ENCODE data around the gene FAM83G.
"Not testable (repeated sequence)": the region's sequence is repeated elsewhere in the genome, so short reads cannot be mapped to it uniquely, and the experiment has no call there.

Gene FAM83G

DNA sequence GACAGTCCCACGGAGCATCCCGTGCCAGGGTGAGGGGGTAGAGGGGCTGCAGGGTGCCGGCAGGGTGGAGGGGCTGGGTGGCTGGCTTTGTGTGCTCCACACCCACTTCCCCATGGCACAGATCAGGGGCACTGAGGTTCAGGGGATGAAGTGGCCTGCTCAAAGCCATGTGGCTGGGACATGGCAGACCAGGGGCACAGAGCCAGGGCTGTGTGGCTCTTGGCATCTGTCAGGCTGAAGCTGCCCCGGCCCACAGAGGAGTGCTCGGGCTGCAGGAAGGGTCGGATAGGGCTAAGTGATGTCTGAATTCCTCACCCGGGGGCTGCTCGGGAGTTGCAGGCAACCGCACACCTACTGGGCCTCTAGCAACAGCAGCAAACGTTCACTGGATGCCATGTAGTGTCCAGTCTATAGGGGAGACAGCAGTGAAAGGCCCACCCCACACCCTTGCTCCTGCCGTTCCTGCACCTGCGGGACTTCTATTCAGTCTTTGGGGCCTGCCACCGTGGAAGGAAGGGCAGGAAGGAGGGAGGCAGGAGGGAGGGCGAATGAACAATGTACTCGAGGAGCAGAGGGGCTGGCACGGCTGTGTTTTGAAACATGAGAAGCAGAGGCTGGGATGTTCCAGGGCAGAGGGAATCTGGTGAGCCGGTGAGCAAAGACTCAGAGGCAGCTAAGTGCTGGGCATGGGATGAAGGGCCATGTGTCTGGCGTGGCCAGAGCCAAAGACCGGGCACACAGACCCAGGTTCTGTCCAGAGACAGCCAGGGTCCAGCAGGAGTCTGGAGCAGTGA lies 37.5 kb downstream of the FAM83G start:
- no peak for DNase-seq (ENCODE audit: low spot score)

GRCh38 chr17:18965530-18966236 lies 38.9 kb downstream of the FAM83G start:
- DNase-seq (ENCODE audit: low spot score): no peak

GRCh38 chr17:18964550-18964949 lies 40.0 kb downstream of the FAM83G start:
- DNase-seq (ENCODE audit: low spot score): no peak

DNA sequence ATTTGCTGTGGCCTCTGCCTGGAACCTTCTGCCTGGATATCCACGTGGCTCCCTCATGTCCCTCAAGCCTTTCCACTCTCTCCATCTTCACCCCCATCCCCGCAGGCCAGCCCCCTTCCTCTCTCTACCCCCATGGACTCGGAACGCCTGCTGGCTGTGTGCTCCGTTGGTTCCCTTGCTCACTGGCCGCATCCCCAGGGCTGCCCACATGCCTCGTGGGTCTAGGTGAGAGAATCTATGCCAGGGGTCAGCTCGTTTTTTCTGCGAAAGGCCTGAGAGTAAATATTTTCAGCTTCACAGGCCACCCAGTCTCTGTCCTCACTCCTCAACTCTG lies 40.6 kb downstream of the FAM83G start:
- no peak for DNase-seq (ENCODE audit: low spot score)

- no peak for DNase-seq (ENCODE audit: low spot score)
Observed at GRCh38 chr17:18963126-18964017, 41.2 kb downstream of the FAM83G start.

- no peak for DNase-seq (ENCODE audit: low spot score)
Observed at GRCh38 chr17:18962494-18962815, 42.1 kb downstream of the FAM83G start.

GRCh38 chr17:18961634-18962493 lies 42.7 kb downstream of the FAM83G start:
- DNase-seq (ENCODE audit: low spot score): no peak

DNA sequence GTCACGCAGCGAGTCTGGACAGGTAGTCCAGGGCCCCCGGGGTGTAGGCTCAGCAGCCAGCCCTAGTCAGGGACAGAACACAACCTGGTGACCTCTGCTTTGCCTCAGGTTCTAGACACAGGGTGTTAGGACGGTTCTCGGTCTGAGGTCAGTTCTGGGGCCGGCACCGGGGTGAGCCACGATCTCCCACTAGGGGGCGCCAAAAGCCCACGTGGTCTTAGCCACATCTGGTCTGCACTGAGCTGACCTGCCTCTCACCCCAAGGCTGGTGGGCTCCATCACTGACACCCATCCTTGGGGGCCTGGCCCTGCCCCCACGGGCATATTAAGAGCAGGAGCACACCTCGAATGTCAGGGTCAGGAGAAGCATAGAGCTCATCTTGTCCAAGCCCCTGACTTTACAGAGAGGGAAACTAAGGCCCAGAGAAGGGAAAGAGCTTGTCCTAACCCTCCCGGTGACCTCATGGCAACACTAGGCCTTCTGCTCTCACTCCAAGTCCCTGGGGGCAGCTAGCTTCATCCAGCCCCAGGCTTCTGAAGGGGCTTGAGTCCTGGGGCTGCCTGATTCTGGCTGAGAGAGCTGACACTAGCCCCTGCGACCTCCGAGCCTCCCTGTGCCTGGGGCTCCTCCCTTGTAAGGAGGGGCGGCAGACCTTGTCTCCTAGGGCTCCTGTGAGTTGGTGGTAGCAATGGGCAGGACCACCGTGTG lies 43.6 kb downstream of the FAM83G start:
- peak; percentile 79 for DNase-seq (ENCODE audit: low spot score)

- DNase-seq (ENCODE audit: low spot score): no peak
Observed at GRCh38 chr17:18960241-18960665, 44.3 kb downstream of the FAM83G start.

DNA sequence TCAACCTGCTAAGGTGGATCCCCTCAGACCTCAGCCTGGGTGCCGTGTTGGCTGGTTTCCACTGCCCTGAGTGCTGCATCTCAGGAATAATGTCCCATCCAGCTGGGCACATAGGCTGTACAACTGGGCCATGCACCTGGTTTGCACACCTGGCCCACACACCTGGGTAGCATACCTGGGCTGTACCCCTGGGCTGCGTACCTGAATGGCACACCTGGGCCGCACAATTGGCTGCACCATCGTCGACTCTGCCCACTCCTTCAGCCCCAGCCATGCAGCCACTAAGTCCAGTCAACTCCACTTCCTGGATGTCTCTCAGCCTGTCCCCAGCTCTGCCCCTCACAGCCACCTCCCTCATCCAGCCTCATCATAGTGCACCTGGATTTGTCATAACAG lies 44.7 kb downstream of the FAM83G start:
- no peak for DNase-seq (ENCODE audit: low spot score)

DNA sequence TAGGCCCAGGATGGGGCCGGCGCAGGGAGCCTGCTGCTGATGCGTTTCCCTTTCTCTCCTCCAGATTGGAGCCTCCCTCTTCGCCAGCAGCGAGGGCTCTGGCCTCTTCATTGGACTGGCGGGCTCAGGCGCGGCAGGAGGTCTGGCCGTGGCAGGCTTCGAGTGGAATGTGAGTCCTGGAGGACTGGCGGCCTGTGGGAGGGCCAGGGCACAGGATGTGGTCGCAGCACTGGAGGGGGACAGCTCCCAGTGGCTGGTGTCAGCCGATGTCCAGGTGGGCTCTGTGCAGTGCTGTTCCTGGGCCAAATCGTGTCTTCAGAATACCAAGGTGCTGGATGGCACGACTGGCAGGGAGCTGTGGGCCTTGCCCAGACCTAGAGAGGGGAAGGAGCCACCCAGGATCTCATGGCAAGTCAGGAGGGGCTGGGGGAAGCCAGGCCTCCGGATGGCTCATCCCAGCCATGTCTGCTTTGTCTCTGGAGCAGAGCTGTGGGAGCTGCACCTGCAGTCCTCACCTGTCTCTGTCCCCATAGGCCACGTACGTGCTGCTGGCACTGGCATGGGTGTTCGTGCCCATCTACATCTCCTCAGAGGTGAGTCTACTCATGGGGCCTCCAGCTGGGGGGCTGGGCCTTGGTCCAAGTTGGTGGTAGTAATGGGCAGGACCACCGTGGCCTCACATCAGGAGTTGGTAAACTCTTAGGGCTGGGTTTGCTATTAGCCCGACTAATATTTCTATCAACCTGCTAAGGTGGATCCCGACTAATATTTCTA lies 45.3 kb downstream of the FAM83G start:
- DNase-seq (ENCODE audit: low spot score): no peak

- no peak for DNase-seq (ENCODE audit: low spot score)
Observed at GRCh38 chr17:18958611-18959010, 46.0 kb downstream of the FAM83G start.

DNA sequence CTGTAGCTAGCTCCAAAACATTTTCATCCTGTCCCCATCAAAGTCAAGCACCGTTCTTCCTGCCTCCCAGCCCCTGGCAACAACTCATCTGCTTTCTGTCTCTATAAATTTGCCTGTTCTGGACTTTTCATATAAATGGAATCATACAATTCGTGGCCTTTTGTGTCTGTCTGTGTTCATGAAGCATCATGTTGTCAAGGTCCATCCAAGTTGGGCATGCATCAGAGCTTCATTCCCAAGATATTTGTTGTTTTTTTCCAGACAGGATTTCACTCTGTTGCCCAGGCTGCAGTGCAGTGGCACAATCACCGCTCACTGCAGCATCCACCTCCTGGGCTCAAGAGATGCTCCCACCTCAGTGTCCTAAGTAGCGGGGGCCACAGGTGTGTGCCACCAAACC lies 46.7 kb downstream of the FAM83G start:
- no peak for DNase-seq (ENCODE audit: low spot score)

DNA sequence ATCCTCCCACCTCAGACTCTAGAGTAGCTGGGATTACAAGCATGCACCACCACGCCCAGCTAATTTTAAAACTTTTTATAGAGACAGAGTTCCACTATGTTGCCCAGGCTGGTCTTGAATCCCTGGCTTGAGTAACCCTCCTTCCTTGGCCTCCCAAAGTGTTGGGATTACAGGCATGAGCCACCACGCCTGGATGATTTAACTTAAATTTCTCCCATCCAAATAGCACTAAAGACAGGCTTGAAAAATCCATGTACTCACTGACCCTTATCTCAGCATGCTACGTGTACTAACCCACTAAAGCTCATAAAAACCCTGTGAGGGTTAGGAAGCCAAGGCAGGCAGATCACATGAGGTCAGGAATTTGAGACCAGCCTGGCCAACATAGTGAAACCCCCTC lies 48.0 kb downstream of the FAM83G start:
- no peak for DNase-seq (ENCODE audit: low spot score)

GRCh38 chr17:18956021-18956420 lies 48.5 kb downstream of the FAM83G start:
- not testable (repeated sequence) for DNase-seq (ENCODE audit: low spot score)

GRCh38 chr17:18955009-18955408 lies 49.6 kb downstream of the FAM83G start:
- DNase-seq (ENCODE audit: low spot score): no peak

- DNase-seq (ENCODE audit: low spot score): no peak
Observed at GRCh38 chr17:18954321-18954720, 50.2 kb downstream of the FAM83G start.

GRCh38 chr17:18953231-18953728 lies 51.3 kb downstream of the FAM83G start:
- DNase-seq (ENCODE audit: low spot score): no peak

GRCh38 chr17:18951941-18952842 lies 52.4 kb downstream of the FAM83G start, which contains the start of gene SLC5A10:
Gene SLC5A10, plus strand, starts transcription at chr17:18952165. Its CDS starts 41 bp downstream, at chr17:18952206.
- no peak for DNase-seq (ENCODE audit: low spot score)
